ENCODE results near the gene EPS15. TPM values are rescaled to one million over a fixed set of nuclear protein-coding genes. Genes with fewer than 3 reads are reported as not detected.

Gene EPS15
- total RNA-seq, 1 donor from 2014 or later: 88.5 TPM

GRCh38 chr1:51340380-51340779 lies 178.7 kb downstream of the EPS15 start:
- Histone ChIP-seq H3K4me3 (no peak overlapping the region), H3K9me3 (no peaks in the 10 kb centered on the region), H3K4me1 (peaks cover 3% of the 10 kb centered on the region), H3K27me3 (peaks cover 22% of the 10 kb centered on the region), H3K36me3 (no peaks in the 10 kb centered on the region), H3K27ac (no peak overlapping the region)
- no peak for TF ChIP-seq CTCF (IDR thresholded peaks at IDR 0.05)
- intact Hi-C loops (cut with DNase I): no loop called here
- DNase-seq (no peak), ATAC-seq (no peak)

GRCh38 chr1:51336711-51337110 lies 182.4 kb downstream of the EPS15 start:
- intact Hi-C loops (cut with DNase I): no loop called here
- DNase-seq: no peak
- no peak for ATAC-seq

DNA sequence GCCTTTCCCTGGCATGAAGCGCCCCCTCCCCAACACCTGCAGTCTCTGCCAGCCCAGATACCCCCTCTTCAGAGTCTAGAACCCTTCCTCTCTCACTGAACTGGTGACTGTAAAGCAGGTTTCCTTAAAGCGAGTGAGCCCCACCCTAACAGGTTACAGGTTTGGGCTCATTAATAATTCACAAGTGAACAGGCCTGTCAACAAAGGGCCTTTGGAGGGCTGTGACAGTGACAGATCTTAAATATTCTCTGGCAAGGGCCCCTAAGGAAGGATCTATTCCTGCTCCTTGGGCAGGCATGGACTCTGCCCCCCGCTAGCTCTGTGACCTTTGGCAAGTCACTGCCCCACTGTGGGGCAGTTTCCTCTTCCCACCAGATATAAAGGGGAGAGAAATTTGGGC lies 183.1 kb downstream of the EPS15 start:
- no peaks in the 10 kb centered on the region for H3K36me3 ChIP-seq
- no peaks in the 10 kb centered on the region for H3K9me3 ChIP-seq
- intact Hi-C loops (cut with DNase I): no loop called here
- H3K27me3 ChIP-seq: no peaks in the 10 kb centered on the region
- no peak overlapping the region for H3K27ac ChIP-seq
- DNase-seq (no peak), ATAC-seq (peak; percentile 17)
- H3K4me1 ChIP-seq: peaks cover under 1% of the 10 kb centered on the region
- H3K4me3 ChIP-seq: no peak overlapping the region
- TF ChIP-seq CTCF (IDR thresholded peaks at IDR 0.05): no peak

More at GRCh38 chr1:51336711-51337110, 182.4 kb downstream of the EPS15 start:
- H3K27me3 ChIP-seq: no peaks in the 10 kb centered on the region
- H3K4me1 ChIP-seq: no peaks in the 10 kb centered on the region
- H3K4me3 ChIP-seq: no peak overlapping the region
- H3K27ac ChIP-seq: no peak overlapping the region
- H3K36me3 ChIP-seq: no peaks in the 10 kb centered on the region
- no peak for TF ChIP-seq CTCF (IDR thresholded peaks at IDR 0.05)
- no peaks in the 10 kb centered on the region for H3K9me3 ChIP-seq

- Histone ChIP-seq H3K4me1 (peaks cover 4% of the 10 kb centered on the region), H3K4me3 (peak overlapping the region; percentile 49), H3K36me3 (no peaks in the 10 kb centered on the region), H3K9me3 (no peaks in the 10 kb centered on the region), H3K27ac (no peak overlapping the region), H3K27me3 (peaks cover 3% of the 10 kb centered on the region)
- peak; percentile 58 for ATAC-seq
- TF ChIP-seq CTCF (IDR thresholded peaks at IDR 0.05): no peak
- no peak for DNase-seq
- intact Hi-C loops (cut with DNase I): no loop called here
Observed at GRCh38 chr1:51331206-51332100, 187.6 kb downstream of the EPS15 start.

GRCh38 chr1:51330331-51331201 lies 188.5 kb downstream of the EPS15 start, which contains the start of gene TTC39A:
Gene TTC39A, minus strand, starts transcription at chr1:51330562. Its CDS starts 85 bp downstream, at chr1:51330477.
- Histone ChIP-seq H3K27ac (peak within 1 kb of the TSS; percentile 70), H3K27me3 (peaks cover 3% of the 10 kb centered on the region), H3K4me3 (peak within 1 kb of the TSS; percentile 49), H3K36me3 (no peaks in the 10 kb centered on the region), H3K9me3 (no peaks in the 10 kb centered on the region), H3K4me1 (peaks cover 4% of the 10 kb centered on the region)
- intact Hi-C loops (cut with DNase I): no loop called here
- TF ChIP-seq CTCF (IDR thresholded peaks at IDR 0.05): no peak
- DNase-seq (no peak), ATAC-seq (peak; percentile 5)
